ENCODE measurements around the gene TMIGD1.
"Not testable (repeated sequence)": the region's sequence is repeated elsewhere in the genome, so short reads cannot be mapped to it uniquely, and the experiment has no call there.

The TMIGD1 gene

DNA sequence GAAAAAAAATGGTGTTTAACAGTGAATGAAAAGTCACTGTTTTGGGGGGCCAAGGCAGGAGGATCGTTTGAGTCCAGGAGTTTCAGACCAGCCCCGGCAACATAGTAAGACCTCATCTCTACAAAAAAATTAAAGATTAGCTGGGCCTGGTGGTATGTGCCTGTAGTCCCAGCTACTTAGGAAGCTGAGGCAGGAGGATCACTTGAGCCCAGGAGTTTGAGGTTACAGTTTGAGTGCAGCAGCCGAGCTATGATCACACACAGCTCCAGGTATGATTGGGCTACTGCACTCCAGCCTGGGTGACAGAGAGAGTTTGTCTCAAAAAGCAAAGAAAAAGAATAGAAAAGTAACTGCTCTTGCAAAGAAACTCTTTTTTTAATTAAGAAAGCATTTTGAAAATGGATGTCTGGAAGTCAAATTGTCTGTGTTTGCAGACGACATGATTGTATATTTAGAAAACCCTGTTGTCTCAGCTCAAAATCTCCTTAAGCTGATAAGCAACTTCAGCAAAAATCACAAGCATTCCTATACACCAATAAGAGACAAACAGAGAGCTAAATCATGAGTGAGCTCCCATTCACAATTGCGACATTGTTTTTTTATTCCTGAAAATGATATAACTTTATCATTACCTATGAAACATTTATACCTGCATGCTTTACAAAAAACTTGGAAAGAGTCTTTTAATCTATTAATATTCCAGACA, 24.4 kb upstream of the TMIGD1 start:
- no peak for DNase-seq

- no peak for DNase-seq
Measured at GRCh38 chr17:30357476-30357875, 23.6 kb upstream of the TMIGD1 start.

GRCh38 chr17:30354701-30355100, 20.8 kb upstream of the TMIGD1 start:
- DNase-seq, result no peak

DNA sequence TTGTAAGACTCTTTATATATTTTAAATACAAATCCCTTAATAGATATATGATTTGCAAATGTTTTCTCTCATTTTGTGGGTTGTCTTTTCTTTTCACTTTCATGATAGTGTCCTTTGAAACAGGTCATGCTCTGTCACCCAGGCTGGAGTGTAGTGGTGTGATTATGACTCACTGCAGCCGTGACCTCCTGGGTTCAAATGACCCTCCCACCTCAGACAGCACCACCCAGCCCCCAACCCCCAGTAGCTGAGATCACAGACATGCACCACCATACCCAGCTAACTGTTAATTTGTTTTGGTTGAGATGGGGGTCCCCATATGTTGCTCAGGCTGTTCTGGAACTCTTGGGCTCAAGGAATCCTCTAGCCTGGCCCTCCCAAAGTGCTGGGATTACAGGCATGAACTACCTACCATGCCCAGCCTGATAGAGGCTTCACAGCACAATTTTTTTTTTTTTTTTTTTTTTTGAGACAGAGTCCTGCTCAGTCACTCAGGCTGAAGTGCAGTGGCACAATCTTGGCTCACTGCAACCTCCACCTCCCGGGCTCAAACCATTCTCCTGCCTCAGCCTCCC, 18.5 kb upstream of the TMIGD1 start:
- no peak for DNase-seq

GRCh38 chr17:30351735-30352134, 17.9 kb upstream of the TMIGD1 start:
- no peak for DNase-seq

DNA sequence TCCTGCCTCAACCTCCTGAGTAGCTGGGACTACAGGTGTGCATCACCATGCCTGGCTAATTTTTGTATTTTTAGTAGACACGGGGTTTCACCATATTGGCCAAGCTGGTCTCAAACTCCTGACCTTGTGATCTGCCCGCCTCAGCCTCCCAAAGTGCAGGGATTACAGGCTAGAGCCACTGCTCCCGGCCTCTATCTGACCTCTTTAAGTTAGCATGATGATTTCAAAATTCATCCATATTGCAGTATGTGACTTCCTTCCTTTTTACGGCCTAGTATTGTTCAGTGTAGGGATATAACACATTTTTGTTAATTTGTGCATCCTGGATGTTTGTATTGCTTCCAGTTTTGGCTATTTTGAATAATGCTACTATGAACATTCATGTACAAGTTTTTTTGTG, 17.4 kb upstream of the TMIGD1 start:
- not testable (repeated sequence) for DNase-seq

- DNase-seq, result no peak
Measured at GRCh38 chr17:30349252-30349651, 15.4 kb upstream of the TMIGD1 start.

GRCh38 chr17:30347488-30347887, 13.6 kb upstream of the TMIGD1 start:
- DNase-seq, result no peak

- DNase-seq, result no peak
Measured at GRCh38 chr17:30346221-30346795, 12.5 kb upstream of the TMIGD1 start.

DNA sequence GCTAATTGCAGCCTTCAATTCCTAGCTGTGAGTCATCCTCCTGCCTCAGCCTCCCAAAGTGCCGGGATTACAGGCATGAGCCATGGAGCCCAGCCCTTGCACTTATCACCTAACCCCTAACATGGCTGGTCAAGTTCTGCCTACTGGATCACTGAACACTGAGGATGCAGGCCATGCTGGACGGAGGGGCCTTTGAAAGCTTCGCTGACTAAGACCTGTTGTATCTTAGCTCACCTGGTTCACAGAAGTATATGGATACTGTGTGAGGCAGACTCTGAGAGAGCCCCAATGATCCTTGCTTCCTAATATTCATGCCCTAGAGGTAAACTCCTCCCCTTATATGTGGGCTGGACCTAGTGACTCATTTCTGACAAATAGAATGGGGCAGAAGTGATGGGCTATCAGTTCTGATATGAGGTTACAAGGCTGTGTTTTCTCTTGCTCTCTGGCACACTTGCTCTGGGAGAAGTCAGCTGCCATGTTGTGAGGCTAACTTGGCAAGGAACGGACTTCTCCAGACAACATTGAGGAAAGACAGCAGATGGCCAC, 11.7 kb upstream of the TMIGD1 start:
- no peak for DNase-seq

- no peak for DNase-seq
Measured at GRCh38 chr17:30345089-30345433, 11.2 kb upstream of the TMIGD1 start.

- no peak for DNase-seq
Measured at GRCh38 chr17:30344283-30345088, 10.6 kb upstream of the TMIGD1 start.

DNA sequence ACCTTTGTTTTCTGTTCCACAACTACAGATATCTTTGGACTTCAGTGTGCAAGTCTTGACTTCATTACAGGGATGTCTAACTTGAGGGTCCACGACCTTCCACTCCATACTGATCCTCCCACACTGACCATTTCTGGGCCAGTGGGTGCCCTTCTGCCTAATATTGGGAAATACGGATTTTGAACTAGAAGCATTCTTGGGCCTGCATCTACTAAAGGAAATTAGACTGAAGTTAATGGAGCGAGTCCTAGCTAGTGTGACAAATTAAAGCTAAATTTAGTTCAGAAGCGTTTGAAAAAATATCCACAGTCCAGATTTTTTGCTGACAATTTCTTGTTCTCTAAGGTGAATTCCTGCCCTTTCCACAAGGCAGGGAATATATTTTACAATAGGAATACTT, 9.9 kb upstream of the TMIGD1 start:
- no peak for DNase-seq

DNA sequence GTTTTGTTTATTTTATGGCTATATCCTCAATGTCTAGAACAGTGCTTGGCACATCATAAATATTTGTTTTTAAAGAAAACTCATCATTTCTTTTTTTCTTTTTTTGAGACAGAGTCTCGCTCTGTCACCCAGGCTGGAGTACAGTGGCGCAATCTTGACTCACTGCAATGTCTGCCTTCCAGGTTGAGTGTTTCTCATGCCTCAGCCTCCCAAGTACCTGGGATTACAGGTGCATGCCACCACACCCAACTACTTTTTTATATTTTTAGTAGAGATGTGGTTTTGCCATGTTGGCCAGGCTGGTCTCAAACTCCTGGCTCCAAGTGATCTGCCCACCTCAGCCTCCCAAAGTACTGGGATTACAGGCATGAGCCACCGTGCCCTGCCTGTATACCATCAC, 9.4 kb upstream of the TMIGD1 start:
- not testable (repeated sequence) for DNase-seq

DNA sequence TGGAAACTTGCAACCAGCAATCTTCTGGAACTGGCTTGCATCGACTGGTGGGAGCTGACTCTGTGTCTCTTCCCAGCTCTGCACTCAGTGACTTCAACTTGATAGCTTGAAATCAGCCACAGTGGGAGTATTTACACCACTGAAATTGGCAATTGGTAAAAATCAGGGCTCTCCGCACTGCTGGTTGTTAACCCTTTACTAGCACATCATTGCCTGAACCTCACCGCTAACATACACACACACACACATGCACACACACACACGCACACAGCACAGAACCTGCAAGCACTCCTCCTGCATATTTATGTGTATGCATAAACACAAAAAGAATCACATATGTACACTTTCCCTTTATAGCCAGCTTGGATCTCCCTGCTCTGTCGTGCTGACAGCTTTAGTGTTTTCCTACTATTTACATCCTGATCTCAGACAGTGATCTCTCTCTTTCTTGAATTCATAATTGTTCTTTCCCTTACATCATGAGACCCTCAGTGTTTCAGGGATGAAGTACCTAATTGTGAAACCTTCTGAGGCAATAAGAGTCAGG, 7.9 kb upstream of the TMIGD1 start:
- DNase-seq, result no peak

- peak; percentile 27 for DNase-seq
Measured at GRCh38 chr17:30340801-30341356, 7.0 kb upstream of the TMIGD1 start.

- no peak for DNase-seq
Measured at GRCh38 chr17:30339086-30339485, 5.2 kb upstream of the TMIGD1 start.

GRCh38 chr17:30337393-30337999, 3.6 kb upstream of the TMIGD1 start:
- no peak for DNase-seq

- peak; percentile 55 for DNase-seq
Measured at GRCh38 chr17:30336369-30337171, 2.7 kb upstream of the TMIGD1 start.

GRCh38 chr17:30334421-30334820, 564 bp upstream of the TMIGD1 start:
- peak; percentile 48 for DNase-seq

DNA sequence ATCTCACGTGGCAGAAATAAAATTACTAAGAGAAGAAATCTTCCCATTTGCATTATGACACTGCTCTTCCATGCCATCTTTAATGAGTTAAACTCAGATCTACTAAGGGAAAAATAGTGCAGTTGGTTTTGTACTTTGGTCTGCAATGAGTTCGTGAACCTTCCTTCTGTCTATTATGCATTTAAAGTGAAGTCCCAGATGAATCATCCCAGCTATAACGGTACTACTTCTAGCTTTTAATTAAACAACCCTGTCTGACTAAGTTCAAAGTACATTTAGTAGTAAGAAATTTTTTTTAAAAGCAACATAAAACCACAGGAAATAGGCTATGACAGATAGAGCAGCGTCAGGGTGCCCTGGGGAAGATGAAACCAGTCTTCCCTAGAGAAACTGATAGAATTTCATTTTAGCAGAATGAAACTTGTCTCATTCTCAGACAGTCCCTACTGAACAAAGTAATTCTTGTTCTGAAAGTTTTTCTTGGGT, 1.8 kb downstream of the TMIGD1 start:
- peak; percentile 62 for DNase-seq

Data from fibroblast of skin of back (primary cell).